Heart left ventricle (tissue), 16 donors: ENCODE measurements around the gene BTN1A1. TPM values are rescaled to one million over a fixed set of nuclear protein-coding genes. Genes with fewer than 3 reads are reported as not detected.

Experiments used
- ATAC-seq, 4 donors: fragments of 200-7000 bp; cut with Tn5 transposase; one replicate each; pipeline ENCODE4 v1.9.1; 2020 to 2022; ENCODE audit warnings: moderate library complexity in 4 of 4, mild to moderate bottlenecking in 3 of 4, moderate number of reproducible peaks in 1 of 4
- DNase-seq, 5 donors: peaks; one replicate each; pipeline ENCODE4 v3.0.0-alpha.2; 2020
- H3K27ac ChIP-seq, 12 donors: fragments of 200-600 bp; sonication (generic) in 4 of 12; one replicate each; pipeline versions ENCODE4 v1.5.0 to v1.8.0; 2016 to 2022; ENCODE audit warnings: mild to moderate bottlenecking in 2 of 12
- H3K27me3 ChIP-seq, 9 donors: fragments of 200-600 bp; sonication (generic) in 2 of 9; one replicate each; pipeline versions ENCODE4 v1.5.1 to v1.8.0; 2016 to 2022; ENCODE audit warnings: mild to moderate bottlenecking in 3 of 9
- H3K36me3 ChIP-seq, 9 donors: fragments of 200-600 bp; sonication (generic) in 2 of 9; one replicate each; pipeline versions ENCODE4 v1.5.0 to v1.8.0; 2018 to 2022; ENCODE audit warnings: mild to moderate bottlenecking in 2 of 9
- H3K4me1 ChIP-seq, 12 donors: fragments of 200-600 bp; sonication (generic) in 4 of 12; one replicate each; pipeline versions ENCODE4 v1.5.0 to v1.8.0; 2016 to 2022; ENCODE audit warnings: mild to moderate bottlenecking in 3 of 12
- H3K4me3 ChIP-seq, 12 donors: fragments of 200-600 bp; sonication (generic) in 4 of 12; one replicate each; pipeline versions ENCODE4 v1.5.0 to v1.8.0; 2017 to 2022; ENCODE audit warnings: mild to moderate bottlenecking in 9 of 12, moderate library complexity in 4 of 12
- H3K9me3 ChIP-seq, 12 donors: fragments of 200-600 bp; sonication (generic) in 4 of 12; one replicate each; pipeline versions ENCODE4 v1.5.0 to v1.8.0; 2016 to 2022; ENCODE audit warnings: mild to moderate bottlenecking in 1 of 12
- POLR2A ChIP-seq, 2 donors: fragments of 450-650 bp; IDR thresholded peaks; one replicate each; pipeline ENCODE4 v1.6.1; 2017; ENCODE audit warnings: antibody characterized with exemption in 2 of 2, mild to moderate bottlenecking in 2 of 2, moderate library complexity in 2 of 2
- WGBS, 4 donors: extraction: QIAGEN DNeasy Blood & Tissue Kit in 2 of 4; methylation state at CpG; one replicate each; pipeline versions ENCODE4 v1.1.5 to v1.1.7; 2013 to 2018; 5-methylcytosine and 5-hydroxymethylcytosine counted together
- intact Hi-C, 10 donors: fragments of 100-400 bp; cut with DNase I; formaldehyde crosslinking; loops; one replicate each; pipeline versions ENCODE4 v1.11.1 to v1.14.2; 2022
- polyA plus RNA-seq, 2 donors: library from polyadenylated mRNA; stranded (reverse); fragments of 200-250 nt; gene quantifications; one replicate each; pipeline ENCODE4 v1.2.3, GENCODE V29; 2013
- total RNA-seq, 9 donors: library from RNA; depleted of rRNA in 2 of 9; stranded (reverse); fragments of >200 nt in 2 of 9; fragmentation: NEBNext Ultra II Directional in 3 of 9; extraction: Animal tissue kit (Norgen Biotek cat#: 25700) in 3 of 9; gene quantifications; one replicate each; pipeline versions ENCODE4 v1.1.0 to v1.2.4, GENCODE V29; 2016 to 2023
- TF ChIP-seq, protein P1 (sequence below), 12 donors: fragments of 200-600 bp; sonication (generic) in 4 of 12; IDR thresholded peaks; one replicate each; pipeline versions ENCODE4 v1.5.0 to v1.8.0; 2018 to 2022; ENCODE audit warnings: antibody characterized with exemption in 12 of 12, mild to moderate bottlenecking in 5 of 12
- donor health status: ischemic (EF 13 %, LVEDD 7.1; RV severe dilation, severe dysfunction).
- donor health status: healthy with polysubstance abuse.
- donor health status: DM: no; HTN: yes; CAD: no.
- donor health status: DM: no; HTN: no; CAD: no.
- donor health status: ischemic (EF 25% LVEDD 6.9; RV normal size, moderate dysfunction).
- donor health status: ischemic (EF 25% LVEDD 5.7; RV mildly dilated, moderate dysfunction).
- donor health status: healthy.
- donor health status: DM: yes; HTN: yes; CAD: no.
- donor health status: ischemic (EF 35%, LVEDD 5.7; RV mildly dilated, moderate dysfunction).
- donor health status: nonischemic (EF 11% LVEDD 7.7; RV severe dilation, severe dysfunction).
- donor health status: DM: yes; HTN: yes; CAD: no.
- donor health status: PGD.
- donor health status: ischemic (EF 29% LVEDD 5.4; RV normal size, mild dysfunction).
- donor health status: nonischemic (EF 23%, LVEDD 6.1; RV moderate dilation, normal function).

The BTN1A1 gene
- total and polyA plus RNA-seq, 11 donors, result not detected

DNA sequence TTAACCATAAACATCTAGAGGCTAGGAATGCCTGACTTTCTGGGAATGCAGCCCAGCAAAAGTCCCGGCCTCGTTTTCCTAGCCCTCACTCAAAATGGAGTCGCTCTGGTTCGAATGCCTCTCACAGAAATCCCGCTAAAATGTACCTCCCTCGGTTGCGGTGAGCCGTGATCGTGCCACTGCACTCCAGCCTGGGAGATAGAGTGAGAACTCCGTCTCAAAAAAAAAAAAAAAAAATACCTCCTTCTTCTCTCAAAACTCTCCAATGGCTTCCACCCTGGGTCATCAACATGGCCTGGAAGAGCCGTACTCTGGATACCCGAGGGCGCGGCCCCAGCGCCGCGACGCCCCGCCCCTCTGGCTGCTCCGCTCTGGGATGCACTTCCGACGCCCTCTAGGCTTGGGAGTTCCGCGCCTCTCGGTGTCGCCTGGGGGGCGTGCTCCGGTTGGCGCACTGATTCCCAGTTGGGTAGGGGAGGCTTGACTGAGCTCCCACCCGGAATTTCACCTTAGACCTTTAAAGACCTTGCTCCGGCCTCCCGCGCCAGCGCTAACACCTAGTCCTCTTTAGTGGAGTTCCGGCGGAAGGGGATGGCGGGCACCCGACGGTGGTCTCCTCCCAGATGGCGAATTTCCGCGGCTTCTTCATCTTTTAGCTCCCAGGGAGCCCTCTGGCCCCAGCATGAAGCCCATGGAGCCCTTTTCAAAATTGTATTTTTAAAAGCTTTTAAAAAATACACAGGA is 50.3 kb downstream of the BTN1A1 start:
- 5 to 8% (median 6%) methylated on average over 36 to 42 of the region's 42 CpGs for WGBS, 4 donors
- DNase-seq (peak; percentile 49 to 85 (median 77)), ATAC-seq (peak in 3 of 4 donors; percentile 54 to 74 (median 74))
- Histone ChIP-seq H3K36me3 (peaks cover 0 to 18% (median 14%) of the 10 kb centered on the region in 9 donors), H3K4me3 (peak overlapping the region; percentile 21 to 71 (median 56)), H3K27ac (peak overlapping the region in 6 of 12 donors; percentile 10 to 67 (median 36)), H3K9me3 (no peaks in the 10 kb centered on the region), H3K4me1 (peaks cover 0 to 33% (median 10%) of the 10 kb centered on the region in 12 donors), H3K27me3 (no peaks in the 10 kb centered on the region)
- intact Hi-C loops, result loop anchor here in 2 of 10 donors (10.0 kb wide), 2 partner anchors 236 to 924 kb away; partner anchors contain the start of gene ZNF184 (in 1 of the 2)
- no peak for TF ChIP-seq POLR2A (IDR thresholded peaks at IDR 0.05)
- TF ChIP-seq, protein P1, sequence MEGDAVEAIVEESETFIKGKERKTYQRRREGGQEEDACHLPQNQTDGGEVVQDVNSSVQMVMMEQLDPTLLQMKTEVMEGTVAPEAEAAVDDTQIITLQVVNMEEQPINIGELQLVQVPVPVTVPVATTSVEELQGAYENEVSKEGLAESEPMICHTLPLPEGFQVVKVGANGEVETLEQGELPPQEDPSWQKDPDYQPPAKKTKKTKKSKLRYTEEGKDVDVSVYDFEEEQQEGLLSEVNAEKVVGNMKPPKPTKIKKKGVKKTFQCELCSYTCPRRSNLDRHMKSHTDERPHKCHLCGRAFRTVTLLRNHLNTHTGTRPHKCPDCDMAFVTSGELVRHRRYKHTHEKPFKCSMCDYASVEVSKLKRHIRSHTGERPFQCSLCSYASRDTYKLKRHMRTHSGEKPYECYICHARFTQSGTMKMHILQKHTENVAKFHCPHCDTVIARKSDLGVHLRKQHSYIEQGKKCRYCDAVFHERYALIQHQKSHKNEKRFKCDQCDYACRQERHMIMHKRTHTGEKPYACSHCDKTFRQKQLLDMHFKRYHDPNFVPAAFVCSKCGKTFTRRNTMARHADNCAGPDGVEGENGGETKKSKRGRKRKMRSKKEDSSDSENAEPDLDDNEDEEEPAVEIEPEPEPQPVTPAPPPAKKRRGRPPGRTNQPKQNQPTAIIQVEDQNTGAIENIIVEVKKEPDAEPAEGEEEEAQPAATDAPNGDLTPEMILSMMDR (IDR thresholded peaks at IDR 0.05), result peak in 2 of 12 donors; percentile 5 to 16

DNA sequence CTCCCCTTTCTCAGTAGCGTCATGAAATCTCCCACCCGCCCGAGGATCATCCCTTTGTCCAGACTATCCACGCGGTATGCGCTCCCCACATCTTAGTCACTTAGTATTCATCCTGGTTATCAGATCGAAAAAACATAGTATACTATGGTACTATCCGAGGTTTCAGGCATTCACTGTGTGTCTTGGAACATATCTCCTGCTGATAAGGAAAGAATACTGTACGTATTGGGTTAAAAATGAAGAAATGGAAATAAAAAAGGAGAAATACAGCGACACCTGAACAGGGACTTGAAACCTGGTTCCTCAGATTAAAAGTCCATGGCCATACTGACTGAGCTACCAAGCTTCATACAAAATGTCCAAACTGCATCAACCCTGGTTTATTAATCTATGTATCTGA is 52.1 kb downstream of the BTN1A1 start:
- Histone ChIP-seq H3K9me3 (no peaks in the 10 kb centered on the region), H3K27me3 (no peaks in the 10 kb centered on the region), H3K27ac (peak overlapping the region in 1 of 12 donors; percentile 90), H3K4me1 (peaks cover 0 to 33% (median 10%) of the 10 kb centered on the region in 12 donors), H3K4me3 (peak overlapping the region in 1 of 12 donors; percentile 60), H3K36me3 (no peaks in the 10 kb centered on the region)
- ATAC-seq (no peak), DNase-seq (no peak)
- intact Hi-C loops, result loop anchor here in 4 of 10 donors (2.0 to 10.0 kb wide), 5 partner anchors 13 to 923 kb away; partner anchors contain the start of genes HMGN4 (in 2 of the 4) and ZNF184 (in 1 of the 4)
- TF ChIP-seq POLR2A (IDR thresholded peaks at IDR 0.05), result no peak
- TF ChIP-seq, protein P1 (IDR thresholded peaks at IDR 0.05), result no peak
- 89 to 94% (median 92%) methylated on average over 10 of the region's 10 CpGs for WGBS, 4 donors

DNA sequence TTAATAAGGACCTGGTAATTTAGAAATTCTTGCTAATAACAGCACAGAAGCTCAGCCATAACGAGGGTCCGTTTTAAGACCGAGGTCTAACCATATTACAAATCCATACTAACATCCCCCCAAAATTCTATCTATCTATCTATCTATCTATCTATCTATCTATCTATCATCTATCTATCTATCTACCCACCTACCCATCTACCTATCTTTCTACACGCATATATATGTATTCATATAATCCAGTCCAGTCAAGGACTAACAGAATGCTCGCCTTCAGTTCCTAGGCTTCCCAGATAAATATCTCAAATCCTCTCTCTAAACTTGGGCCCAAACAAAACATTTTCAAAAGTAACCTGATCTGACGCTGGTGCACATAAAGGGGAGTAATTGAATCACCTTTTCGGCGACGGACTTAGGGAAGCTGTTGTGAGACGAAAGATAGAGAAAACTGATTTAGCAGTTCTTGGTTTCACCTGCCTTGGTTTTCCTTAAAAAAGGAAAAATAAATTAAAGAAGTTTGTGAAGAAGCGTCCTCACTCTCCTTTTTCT is 52.6 kb downstream of the BTN1A1 start:
- Histone ChIP-seq H3K36me3 (no peaks in the 10 kb centered on the region), H3K4me1 (peaks cover 0 to 33% (median 10%) of the 10 kb centered on the region in 12 donors), H3K4me3 (peak overlapping the region in 11 of 12 donors; percentile 37 to 66 (median 60)), H3K9me3 (no peaks in the 10 kb centered on the region), H3K27ac (peak overlapping the region in 8 of 12 donors; percentile 66 to 90 (median 84)), H3K27me3 (no peaks in the 10 kb centered on the region)
- DNase-seq (no peak), ATAC-seq (no peak)
- 55 to 67% (median 64%) methylated on average over 11 of the region's 11 CpGs for WGBS, 4 donors
- TF ChIP-seq, protein P1 (IDR thresholded peaks at IDR 0.05), result no peak
- no peak for TF ChIP-seq POLR2A (IDR thresholded peaks at IDR 0.05)
- intact Hi-C loops, result loop anchor here in 6 of 10 donors (1.0 to 10.0 kb wide), 9 partner anchors 14 to 922 kb away; partner anchors contain the start of genes HMGN4 (in 3 of the 6) and ZNF184 (in 1 of the 6)

DNA sequence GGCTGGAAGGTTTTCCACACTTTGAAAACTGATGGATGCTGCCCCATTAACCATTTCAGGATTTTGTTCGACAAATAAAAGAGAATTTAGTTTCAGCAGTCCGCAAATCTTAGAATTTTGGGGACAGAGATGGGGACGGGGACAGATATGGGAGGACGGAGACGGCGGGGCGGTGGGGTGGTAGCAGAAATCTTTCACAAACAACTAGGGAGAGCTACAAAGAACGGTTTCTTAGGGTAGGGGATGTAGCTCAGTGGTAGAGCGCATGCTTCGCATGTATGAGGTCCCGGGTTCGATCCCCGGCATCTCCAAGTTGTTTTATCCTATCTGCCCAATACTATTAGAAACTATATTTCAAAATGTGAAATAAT is 53.1 kb downstream of the BTN1A1 start:
- Histone ChIP-seq H3K4me3 (peak overlapping the region; percentile 26 to 66 (median 60)), H3K27ac (peak overlapping the region; percentile 18 to 90 (median 84)), H3K36me3 (no peaks in the 10 kb centered on the region), H3K27me3 (no peaks in the 10 kb centered on the region), H3K9me3 (no peaks in the 10 kb centered on the region), H3K4me1 (peaks cover 0 to 33% (median 10%) of the 10 kb centered on the region in 12 donors)
- intact Hi-C loops, result loop anchor here in 6 of 10 donors (1.0 to 10.0 kb wide), 9 partner anchors 14 to 922 kb away; partner anchors contain the start of genes HMGN4 (in 3 of the 6) and ZNF184 (in 1 of the 6)
- no peak for TF ChIP-seq POLR2A (IDR thresholded peaks at IDR 0.05)
- TF ChIP-seq, protein P1 (IDR thresholded peaks at IDR 0.05), result no peak
- DNase-seq (peak; percentile 60 to 79 (median 73)), ATAC-seq (peak; percentile 72 to 87 (median 82))
- 0 to 1% (median 1%) methylated on average over 13 of the region's 13 CpGs for WGBS, 4 donors
